ENCODE data around the gene EPHB3.

Gene EPHB3

DNA sequence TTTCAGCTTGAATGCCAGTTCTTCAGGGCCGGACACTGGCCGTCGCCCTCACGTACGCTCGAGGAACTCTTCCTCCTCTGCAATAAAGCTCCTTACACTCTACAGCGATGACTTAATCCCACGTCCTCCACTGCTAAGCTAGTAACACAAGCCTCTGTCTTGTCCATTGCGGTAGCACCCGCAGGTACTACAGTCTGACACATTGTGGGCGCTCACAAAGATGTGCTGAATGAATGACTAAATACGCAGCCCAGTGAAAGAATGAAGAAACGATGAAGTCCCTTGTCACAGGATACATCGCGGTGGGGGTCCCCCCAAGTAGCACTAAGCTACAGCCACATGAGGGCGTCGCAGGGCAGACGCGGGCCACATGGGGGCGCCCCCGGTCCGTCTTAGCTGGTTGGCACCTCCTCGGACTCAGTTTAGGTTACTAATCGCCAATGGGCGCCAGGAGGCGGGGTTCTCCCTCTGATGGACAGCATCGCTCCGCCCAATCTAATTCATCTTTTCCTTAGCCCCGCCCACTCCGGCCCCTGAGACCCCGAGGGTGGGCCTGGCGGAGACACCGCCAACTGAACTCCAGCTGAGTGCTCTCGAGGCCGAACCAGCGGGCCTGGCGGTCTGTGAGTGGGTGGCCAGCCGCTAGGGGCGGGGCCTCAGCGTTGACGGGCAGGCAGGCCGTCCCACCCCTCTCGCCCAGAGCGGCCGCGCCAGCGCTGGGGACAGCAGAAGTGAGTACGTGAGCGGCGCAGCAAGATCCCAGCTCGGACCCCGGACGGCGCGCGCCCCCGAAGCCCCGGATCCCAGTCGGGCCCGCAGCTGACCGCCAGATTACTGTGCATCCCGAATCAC, at the start of gene EPHB3:
Gene EPHB3, plus strand, starts transcription at position 725 of the 852 bp plus-strand sequence. CDS start 451 bp downstream, outside the sequence.
- DNase-seq, result peak; percentile 82 to 100 (median 99)

DNA sequence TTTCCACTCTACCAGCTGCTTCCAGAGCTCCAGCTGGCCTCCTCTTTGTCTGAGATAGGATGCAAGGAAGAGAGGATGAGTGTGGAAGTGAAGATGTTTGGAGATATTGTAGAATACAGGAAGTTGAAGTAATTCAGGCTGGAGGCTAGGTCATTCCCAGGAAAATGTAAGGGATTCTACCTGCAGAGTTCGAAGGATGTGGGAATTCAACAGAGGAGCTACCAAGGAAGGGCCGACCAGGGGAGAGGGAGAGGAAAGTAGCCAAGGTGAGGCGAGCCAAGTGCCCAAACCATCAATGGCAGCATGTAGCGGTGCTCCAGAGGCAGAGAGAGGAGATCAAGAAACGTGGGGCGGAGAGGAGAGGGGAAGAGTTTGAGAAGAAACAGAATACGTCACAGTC, 49.0 kb upstream of the EPHB3 start:
- DNase-seq, result no peak

DNA sequence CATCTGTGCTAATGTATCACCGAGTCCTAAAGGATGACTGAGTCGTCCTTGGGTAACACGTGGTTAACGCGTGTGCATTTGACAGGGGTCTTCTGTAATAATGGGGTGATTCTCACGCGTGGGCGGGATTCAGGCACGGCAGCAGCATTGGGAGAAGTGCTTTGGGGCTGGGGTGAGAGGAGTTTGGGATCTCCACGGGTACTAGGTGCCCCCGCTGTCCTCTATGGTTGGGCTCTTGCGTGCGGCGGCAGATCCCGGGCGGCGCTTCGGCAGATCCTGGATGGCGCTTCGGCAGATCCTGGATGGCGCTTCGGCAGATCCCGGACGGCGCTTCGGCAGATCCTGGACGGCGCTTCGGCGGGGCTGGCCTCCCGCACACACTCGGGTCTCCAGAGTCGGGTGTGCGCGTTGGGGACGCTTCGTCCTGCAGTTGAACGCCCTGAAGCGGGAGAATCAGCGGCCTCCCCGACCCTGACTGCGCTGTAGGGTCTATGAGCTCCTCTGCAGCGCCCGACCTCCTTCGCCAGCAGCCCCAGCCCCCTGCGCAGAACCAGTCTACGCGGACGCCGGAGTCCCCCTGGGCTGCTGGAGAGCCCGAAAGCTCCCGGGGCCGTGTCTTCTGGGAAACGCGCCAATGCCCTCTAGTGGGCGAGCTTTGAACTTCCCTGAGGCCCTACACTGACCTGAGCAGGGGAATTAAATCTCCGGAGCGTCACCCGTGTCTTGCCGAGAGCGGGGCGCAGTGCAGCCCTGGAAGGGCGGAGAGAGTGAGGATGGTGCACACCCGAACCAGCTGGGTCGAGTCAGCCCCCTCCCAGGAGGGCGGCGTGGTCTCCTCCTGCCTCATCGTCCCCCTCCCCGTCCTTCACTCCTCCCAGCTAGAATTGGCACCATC, 48.1 kb upstream of the EPHB3 start:
- peak in 55 of 58 donors; percentile 14 to 80 (median 54) for DNase-seq

DNA sequence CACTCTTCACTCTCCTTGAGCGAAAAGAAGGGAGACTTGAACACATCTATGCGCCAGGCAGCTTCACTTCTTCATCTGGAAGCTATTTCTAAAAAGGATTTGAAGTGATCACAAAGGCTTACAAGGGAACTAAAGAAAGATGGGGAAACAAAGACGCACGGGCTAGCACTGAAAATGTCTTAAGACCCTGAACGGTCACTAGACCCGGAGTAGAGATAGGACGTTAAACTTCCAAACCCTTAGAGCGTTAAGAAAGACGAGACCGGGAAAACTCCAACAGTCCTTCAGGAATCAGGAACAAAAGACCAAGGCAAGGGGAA, 47.5 kb upstream of the EPHB3 start:
- DNase-seq, result no peak

DNA sequence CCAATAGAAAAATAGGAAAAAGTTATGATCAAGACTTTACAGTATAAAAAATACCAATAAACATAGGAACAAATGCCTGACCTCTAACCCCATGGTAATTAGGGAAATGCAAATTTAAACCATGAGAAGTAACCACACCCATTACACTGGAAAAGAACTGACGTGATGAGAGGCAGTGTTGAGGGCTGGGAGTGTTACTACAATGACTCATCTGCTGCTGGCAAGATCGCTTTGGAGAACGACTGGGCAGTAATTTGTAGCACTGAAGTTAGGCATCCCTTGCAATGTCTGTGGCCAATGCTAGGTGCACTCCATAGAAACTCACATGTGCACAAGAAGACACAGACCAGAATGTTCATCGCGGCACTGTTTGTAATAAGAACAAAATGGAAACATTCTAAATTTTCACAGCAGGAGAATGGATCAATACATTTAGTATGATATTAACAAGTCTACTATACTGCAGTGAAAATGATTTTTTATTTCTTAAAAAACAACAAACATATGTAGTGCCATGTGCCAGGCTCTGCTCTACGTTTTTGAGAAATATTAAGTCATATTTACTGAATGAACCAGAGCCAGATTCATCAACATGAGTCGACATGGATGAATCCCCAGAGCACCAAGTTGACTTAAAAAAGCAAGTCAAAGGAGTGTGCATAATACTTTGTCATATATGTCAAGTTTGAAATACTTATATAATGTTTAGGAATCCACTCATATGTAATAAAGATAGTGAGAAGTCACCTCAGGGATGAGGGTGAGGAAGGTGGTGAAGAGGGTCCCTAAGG, 37.6 kb upstream of the EPHB3 start:
- DNase-seq, result no peak

DNA sequence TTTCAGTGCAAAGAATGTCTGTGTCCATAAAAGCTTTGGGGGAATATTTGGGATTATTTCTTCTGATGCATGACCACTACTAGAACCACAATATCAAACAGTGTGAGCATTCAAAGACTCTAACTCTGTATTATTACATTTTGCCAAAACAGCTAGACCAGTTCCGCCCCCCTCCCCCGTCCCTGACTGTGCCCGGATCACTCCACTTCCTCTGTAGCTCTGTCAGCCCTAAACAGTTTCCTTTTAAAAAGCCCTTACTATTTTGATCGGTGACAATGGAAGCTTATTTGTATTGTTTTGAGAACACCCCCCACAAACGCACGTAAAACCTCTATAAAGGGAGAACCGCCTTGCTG, 36.6 kb upstream of the EPHB3 start:
- DNase-seq, result peak in 1 of 58 donors; percentile 10

DNA sequence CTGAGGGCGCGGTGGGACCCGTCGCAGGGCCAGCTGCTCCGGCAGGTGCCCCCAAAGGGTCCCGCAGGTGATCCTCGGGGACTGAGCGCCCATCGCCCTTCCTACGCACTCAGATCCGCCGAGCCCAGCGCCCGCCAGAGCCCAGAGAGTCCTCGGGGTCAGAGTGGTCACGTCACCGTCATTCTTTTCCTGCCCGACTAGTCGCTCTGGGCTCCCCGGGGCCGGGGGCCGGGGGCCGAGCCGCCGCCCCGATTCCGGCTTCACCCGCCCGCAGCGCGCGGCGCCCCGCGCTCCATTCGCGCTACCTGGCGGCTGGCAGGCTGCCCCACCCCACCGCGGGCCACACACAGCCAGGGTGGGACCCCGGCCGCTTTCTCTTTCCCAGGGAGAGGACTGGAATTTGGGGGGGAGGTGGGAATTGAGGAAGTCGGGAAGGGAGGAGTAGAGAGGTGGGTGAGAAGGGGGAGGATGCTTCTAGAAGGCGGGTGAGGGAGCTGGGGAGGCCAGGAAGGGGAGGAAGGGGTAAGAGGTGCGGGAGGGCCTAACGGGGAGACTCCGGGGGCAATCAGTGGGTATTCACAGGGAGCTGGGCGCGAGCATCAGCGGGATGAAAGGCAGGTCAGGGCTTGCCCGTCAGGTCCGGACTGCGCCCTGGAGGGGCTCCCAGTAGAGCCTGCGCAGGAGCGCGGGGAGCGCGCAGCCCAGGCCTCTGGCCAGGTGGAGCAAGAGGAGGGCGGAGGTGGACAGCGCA, 36.1 kb upstream of the EPHB3 start:
- peak in 7 of 58 donors; percentile 9 to 50 (median 18) for DNase-seq

DNA sequence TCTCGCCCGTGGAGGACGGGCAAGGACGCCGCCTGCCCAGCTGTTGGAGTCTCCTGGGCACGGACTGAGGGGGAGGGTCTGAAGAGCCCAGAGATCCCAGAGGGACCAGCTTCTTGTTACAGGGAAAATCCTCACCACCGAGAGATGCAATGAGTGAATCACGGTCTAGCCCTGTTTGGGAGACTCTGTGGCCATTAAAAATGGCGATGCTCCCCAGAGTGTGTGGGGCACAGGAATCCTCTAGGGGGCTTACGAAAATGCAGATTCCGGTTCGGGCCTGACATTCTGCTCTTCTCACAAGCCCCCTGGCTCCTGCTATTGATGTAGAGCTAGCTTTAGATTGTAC, 35.5 kb upstream of the EPHB3 start:
- DNase-seq, result peak in 1 of 58 donors; percentile 50

DNA sequence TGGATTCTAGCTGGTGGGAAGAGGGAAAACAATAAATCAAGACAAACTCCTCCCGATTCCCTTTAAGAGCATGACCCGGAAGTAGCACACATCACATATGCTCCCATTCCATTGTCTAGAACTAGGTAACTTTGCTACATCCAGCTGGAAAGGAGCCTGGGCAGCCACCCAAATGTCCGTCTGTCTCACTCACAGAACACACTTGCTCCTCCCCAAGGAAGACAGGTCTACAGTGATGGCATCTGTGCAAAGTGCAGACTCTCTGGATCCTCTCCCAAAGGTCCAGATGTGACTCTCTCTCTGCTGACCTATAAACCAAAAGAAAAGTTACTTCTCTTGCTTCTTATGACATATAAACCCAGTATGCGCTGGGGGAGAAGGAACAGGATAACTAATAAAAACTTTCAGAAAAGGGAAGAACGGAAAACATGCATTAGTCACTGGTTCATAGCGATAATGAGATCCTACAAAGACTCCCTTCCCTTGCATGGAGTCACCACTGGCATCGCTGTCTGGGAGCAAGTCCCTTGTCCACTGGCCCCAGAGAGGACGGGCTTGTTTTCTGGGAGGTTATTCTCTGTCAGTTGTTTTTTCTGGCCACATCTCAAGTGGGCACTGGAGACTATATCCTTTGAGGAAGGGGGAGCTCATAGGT, 29.8 kb upstream of the EPHB3 start:
- DNase-seq, result no peak

DNA sequence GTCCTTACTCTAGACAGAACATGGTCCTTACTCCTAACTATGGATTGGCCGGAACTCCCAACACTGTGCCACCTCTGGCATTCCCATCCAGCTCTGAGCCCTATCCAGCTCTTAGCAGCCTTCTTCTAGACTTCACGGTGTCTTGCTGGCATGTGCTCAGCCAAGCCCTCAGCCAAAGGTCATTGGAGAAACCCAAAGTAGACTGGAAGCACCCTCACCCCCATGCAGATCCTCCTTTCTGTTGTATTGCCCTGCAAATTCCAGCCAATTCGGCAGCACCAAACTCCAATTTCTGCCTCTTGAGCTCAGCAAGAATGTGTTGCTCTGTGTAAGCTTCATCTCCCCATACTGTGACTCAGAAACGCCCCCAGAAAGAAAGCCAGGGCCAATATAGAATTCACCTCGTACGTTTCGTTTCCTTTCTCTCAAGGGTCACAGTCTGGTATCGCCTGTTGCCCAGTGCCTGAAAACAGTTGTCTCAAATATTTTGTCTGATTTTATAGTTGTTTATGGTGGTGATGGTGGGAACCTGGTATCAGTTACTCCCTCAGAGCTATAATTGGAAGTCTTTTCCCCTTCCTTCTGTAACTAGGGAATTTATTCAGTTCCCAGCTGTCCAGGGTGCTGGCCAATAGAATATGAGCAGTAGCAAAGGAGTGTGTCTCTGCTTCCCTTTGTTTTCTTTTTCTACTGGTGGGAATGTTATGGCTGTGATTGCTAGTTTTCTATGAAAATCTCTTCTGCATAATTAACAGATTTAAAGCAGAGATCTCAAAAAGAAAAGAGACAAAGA, 28.4 kb upstream of the EPHB3 start:
- DNase-seq, result peak in 4 of 58 donors; percentile 11 to 58 (median 27)

DNA sequence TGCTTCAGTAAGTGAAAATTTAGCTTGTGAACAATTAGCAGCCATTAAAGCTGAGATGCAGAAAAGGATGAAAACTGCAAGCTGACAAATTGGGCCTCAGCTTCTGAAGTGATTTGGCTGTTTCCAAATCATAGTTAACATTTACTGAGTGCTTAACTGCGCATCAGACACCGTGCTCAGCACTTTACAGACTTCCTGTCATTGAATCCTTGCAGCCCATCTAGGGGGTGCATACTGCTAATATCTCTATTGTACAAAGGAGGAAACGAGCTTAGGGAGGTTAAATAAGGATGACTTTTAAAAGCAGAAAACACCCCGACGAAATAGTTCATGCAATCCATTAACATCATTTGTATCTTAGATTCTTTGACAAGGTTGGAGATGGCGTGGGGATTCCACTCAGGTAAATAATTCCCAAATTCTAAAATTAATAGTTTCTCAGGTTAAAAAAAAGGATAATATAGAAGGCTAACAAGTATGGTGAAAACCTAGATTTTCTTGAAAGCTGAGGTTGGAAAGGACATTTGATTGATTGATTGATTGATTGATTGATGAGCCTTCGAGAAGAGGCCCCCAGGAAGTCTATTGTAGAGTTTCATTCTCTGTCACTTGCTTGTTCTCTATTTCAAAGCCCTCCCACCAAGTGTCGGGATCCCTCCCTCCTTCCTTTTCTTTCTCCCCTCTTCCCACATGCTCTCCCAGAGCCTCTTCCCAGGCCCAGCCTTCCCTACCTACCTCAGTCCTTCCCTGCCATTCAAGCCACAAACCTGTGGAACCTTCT, 23.5 kb upstream of the EPHB3 start:
- peak in 1 of 58 donors; percentile 15 for DNase-seq

DNA sequence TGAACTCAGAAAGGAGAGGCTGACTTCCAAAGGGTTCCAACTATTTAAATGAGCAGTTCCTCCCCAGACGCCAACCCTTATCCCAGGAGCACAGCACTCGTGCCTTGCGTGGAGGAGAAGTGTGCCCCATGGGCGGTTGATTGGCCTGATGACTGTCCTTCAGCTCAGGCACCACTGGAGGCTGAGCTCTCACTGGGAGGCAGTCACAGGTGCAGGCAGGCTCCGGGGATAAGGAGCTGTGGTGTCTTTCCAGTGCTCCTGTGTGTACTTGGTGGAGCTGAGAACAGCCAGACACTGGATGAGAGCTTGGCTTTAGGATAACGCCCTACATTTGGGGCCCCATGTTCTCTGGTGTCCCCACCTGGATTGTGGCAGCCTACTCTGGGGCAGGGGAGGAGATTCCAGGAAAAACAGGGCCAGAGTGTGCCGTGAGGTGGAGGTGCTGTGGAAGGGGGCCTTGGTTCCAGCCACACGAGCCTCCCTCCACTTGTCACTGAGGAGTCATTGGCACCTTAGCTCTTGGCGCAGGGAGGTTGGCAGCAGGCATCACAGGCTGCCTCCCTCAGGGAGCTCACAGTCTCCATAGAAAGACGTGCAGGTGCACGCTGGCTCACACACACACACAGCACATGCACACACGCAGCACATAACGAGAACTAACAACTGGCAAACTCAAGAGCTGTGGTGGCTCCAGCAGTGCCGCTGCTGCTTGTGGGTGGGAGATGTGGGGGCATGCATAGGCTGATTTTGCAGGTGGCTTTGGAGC, 22.7 kb upstream of the EPHB3 start:
- DNase-seq, result no peak

DNA sequence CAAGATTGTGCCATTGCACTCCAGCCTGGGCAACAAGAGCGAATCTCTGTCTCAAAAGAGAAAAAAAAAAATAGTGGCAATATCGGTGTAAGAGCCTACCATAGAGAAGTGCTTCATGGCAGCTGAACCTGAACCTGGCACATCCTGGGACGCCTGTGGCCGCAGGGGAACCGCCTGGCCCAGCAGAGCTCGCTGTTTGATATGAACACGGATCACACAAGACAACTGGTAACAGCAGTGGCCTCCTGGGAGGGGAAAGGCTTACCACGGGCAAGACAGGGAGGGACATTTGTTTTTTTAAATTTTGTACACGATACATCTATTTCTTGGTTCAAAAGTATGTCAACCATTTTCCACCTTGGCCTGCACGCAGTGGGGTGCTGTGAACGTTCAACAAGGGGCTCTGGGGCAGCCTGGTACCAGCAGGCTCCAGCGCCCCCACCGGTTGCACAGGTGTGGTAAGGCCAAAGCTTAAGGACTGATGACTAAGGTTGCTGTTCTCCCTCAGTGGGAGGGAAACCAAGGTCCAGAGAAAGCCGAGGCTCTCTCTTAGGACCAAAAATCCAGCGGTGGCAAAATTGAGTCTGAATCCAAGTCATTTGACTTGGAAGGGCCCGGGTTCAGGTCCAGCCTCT, 21.7 kb upstream of the EPHB3 start:
- DNase-seq, result no peak

DNA sequence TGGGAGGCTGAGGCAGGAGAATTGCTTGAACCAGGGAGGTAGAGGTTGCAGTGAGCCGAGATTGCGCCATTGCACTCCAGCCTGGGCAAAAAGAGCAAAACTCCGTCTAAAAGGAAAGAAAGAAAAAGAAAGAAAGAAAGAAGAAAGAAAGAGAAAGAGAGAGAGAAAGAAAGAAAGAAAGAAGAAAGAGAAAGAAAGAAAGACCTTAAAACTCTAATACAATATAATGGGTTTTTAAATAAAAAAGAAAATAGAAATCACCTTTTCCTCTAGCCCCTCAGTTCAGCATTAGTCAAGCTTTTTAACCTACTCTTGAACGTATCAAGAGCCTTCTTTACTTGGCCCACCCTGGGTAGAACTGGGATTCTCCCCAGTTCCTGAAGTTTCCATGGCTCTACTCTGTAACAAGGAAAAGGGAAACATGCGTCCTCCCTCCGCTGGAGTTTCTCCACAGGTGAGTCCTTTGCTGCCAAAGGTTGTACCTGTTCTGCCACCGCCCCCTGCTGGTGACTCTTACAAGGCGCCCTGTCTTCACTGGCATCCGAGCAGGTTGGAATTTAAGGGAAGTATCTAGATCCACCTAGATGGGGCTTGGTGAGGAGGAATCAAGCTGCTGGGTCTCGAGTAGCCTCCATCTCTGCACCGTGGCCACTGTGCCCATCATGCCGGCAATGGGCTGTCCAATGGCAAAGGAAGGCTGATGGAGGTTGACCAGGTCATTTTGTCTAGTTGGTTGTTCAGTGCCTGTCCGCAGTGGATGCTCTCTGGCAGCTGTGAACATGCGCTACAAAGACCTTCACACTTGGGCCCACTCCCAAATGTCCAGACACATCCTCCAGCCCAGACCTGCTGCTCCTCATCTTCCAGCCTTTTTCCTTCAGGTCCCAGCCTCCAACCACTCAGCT, 20.6 kb upstream of the EPHB3 start:
- DNase-seq, result peak in 19 of 58 donors; percentile 11 to 65 (median 28)

DNA sequence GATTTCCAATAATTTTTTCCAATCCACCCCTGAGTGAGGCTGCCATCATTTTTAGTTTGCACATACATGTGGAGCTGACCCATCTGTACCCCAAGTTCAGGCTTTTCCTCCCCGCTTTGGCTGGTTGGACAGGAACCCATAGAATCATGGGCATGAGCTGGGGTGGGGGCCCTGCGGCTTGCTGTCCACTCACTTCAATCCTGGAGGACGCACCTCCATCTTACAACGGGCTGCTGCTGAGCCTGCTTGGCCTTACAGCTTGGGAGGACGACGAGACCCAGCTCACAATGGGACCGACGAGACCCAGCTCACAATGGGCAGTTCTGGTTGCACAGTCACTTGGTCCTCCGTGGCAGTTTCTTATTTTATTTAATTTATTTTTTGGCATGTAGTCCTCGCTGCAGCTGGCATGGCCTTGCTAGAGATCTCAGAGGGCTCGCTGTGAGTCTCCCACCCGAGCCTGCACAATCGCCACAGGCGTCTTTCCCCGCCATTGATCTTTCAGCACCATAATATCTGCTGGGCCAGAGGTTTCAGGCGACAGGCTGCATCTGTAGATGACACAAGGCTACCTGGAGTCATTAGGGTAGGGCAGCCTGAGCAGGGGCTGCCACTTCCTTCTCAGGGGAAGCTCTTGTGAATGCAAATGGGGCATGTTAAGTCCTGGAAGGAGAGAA, 19.6 kb upstream of the EPHB3 start:
- no peak for DNase-seq

DNA sequence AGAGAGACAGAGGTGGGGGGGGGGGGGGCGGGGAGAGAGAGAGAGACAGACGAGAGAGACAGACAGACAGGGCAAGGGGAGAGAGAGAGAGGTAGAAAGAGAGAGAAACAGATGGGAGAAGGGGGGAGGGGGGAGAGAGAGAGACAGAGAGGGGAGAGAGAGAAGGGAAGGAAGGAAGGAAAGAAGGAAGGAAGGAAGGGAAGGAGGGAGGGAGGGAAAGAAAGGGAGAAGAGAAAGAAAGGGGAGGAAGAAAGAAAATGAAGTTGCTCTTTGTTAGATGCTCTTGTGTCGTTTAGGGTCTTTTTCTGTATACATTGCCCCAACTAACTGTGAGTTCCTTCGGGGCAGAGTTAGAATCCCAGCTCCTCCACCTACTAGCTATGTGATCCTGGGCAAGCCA, 19.0 kb upstream of the EPHB3 start:
- no peak for DNase-seq
